ENCODE data around the gene ATP2B1. TPM values are rescaled to one million over a fixed set of nuclear protein-coding genes. Genes with fewer than 3 reads are reported as not detected.

Gene ATP2B1
- total and polyA plus RNA-seq, 5 experiments from 2014 or later: 16.3 to 52.5 (median 30.9) TPM

DNA sequence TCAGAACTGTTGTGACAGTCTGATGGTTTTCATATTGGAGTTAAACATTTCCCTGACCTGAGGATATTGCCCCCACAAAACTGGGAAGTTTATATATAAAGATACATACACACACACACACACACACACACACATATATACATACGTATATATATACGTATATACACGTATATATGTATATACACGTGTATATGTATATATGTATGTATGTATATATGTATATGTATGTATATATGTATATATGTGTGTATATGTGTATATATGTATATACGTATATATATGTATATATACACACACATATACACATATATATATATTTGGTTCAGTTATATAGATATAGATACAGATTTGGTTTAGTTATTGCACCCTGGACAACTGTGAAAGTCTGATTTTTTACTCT is 65.7 kb downstream of the ATP2B1 start:
- no peak for ATAC-seq
- Mint-ChIP-seq H3K27ac (no peak overlapping the region), H3K27me3 (no peaks in the 10 kb centered on the region), H3K36me3 (peaks cover 9 to 44% (median 10%) of the 10 kb centered on the region in 3 donors), H3K9me3 (no peaks in the 10 kb centered on the region), H3K4me1 (peaks cover 23 to 40% (median 38%) of the 10 kb centered on the region in 4 donors), H3K4me3 (no peak overlapping the region)
- POLR2A ChIA-PET: no interaction called here
- DNase-seq: no peak

DNA sequence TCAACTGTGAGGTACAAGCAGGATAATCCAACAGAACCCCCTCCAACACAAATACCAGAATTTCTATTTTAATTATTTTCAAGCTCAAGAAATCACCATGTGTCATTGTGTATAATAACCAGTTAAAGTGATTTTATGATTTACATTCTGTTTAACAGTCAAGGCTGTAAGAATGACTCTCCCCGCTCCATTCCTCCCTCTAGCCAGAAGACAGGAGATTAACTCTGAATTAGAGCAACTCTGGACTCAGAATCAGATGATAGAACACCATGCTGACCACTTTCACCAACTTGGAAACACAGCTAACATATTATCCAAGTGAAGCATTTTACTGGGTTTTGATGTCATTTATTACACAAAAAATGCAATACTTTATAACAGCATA is 71.9 kb downstream of the ATP2B1 start:
- Mint-ChIP-seq H3K27me3 (no peaks in the 10 kb centered on the region), H3K36me3 (peaks cover 6 to 53% (median 24%) of the 10 kb centered on the region in 3 donors), H3K4me1 (peaks cover 5 to 7% (median 6%) of the 10 kb centered on the region in 4 donors), H3K27ac (peak overlapping the region in 3 of 10 donors; percentile 13 to 23 (median 14)), H3K9me3 (no peaks in the 10 kb centered on the region), H3K4me3 (no peak overlapping the region)
- POLR2A ChIA-PET: no interaction called here
- DNase-seq (no peak), ATAC-seq (no peak)

DNA sequence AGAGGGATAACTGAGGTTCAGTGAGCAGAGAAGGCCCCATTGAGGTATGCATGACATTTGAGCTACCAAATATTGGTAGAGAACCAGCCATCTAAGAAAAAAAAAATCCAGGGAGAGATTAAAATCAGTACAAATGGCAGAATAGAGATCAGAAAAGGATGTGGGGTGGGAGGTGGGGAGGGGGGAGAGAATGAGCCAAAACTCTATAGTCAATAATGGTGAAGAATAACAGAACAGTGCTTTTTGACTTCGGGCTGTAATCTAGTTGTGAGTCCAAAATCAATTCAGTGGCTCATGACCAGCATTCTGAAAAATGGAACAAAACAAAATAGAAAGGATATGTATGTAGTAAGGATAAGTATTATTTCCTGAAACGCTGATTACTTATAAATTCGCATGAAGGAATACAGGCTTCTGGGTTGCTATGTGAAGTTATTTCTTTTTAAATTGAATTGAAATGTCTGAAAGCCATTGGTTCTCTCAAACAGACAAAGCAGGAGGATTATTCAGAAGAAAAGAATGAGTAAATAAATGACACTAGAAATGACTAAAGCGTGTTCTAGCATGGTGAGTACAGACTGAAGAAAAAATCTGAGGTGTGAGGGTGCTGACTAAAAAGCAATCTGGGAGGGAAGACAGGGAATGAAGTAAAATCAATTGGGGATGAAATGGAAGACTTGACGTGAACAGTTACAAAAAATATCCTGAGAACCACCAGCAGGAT is 72.4 kb downstream of the ATP2B1 start:
- Mint-ChIP-seq H3K36me3 (peaks cover 8 to 54% (median 26%) of the 10 kb centered on the region in 3 donors), H3K9me3 (no peaks in the 10 kb centered on the region), H3K27ac (peak overlapping the region in 2 of 10 donors; percentile 14 to 21), H3K4me3 (no peak overlapping the region), H3K4me1 (peaks cover 5 to 7% (median 6%) of the 10 kb centered on the region in 4 donors), H3K27me3 (no peaks in the 10 kb centered on the region)
- no peak for DNase-seq
- no peak for ATAC-seq
- POLR2A ChIA-PET: no interaction called here

DNA sequence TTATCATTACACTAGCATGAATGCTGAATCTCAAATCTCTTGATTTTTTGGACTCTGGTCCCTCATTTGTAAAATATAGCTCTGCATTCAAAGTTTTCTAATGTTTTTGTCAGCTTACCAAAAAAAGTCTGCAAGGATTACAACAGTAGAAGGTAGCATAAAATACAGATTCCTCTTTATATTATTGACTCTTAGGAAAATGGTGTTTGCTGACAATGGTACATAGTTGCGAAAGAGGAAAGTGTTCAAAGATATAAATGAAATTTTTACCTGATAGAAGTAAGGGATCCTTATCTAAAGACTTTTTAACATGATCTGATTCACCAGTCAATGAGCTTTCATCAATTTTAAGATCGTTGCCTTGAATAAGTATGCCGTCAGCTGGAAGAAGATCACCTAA is 74.1 kb downstream of the ATP2B1 start:
- no peak for ATAC-seq
- Mint-ChIP-seq H3K4me3 (no peak overlapping the region), H3K27me3 (no peaks in the 10 kb centered on the region), H3K27ac (no peak overlapping the region), H3K4me1 (peaks cover 5 to 7% (median 6%) of the 10 kb centered on the region in 4 donors), H3K36me3 (peaks cover 4 to 56% (median 34%) of the 10 kb centered on the region in 3 donors), H3K9me3 (no peaks in the 10 kb centered on the region)
- POLR2A ChIA-PET: no interaction called here
- no peak for DNase-seq

DNA sequence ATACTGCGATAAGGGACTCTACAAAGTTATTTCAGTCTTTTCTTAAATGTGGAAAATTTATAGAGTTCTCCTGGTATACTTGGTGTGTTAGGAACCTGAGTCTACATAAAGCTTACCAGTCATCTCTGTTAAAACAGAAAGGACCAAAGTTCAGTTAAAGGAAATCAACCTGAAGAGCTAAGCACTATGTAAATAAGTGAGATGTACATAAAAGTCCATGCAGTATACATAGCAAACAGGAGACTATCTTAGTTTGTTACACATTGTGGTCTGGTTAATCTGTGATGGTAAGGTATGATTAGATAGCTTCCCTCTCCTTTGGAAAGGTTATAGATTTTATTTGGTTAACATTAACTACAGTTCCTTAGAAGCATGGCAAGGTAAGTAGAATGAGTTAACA is 75.9 kb downstream of the ATP2B1 start:
- DNase-seq (no peak), ATAC-seq (no peak)
- Mint-ChIP-seq H3K4me1 (peaks cover 3 to 7% (median 6%) of the 10 kb centered on the region in 4 donors), H3K9me3 (no peaks in the 10 kb centered on the region), H3K4me3 (no peak overlapping the region), H3K36me3 (peaks cover 9 to 73% (median 46%) of the 10 kb centered on the region in 3 donors), H3K27me3 (no peaks in the 10 kb centered on the region), H3K27ac (no peak overlapping the region)
- POLR2A ChIA-PET: no interaction called here

DNA sequence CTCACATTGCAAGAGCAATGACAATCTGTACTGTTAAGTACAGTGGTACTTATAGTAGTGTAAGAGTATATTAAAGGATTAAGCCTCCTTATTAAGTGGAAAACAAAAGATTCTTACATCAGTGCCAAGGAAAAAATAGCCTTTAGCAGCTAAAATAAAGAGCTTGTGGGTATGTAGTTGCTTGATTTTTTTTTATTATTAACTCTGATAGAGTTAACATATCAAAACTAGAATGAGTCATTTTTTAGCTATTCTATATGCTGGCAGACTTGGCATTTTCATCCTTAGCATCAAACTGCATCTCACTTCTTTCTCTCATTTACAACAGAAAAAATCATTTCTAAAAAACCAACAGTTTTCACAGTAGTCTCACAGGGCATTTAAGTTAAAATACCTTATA is 86.5 kb downstream of the ATP2B1 start:
- H3K36me3 Mint-ChIP-seq: peaks cover 8 to 82% (median 42%) of the 10 kb centered on the region in 3 donors
- no peaks in the 10 kb centered on the region for H3K9me3 Mint-ChIP-seq
- H3K4me1 Mint-ChIP-seq: peaks cover 0 to 7% (median 3%) of the 10 kb centered on the region in 4 donors
- ATAC-seq (no peak), DNase-seq (no peak)
- H3K27me3 Mint-ChIP-seq: no peaks in the 10 kb centered on the region
- POLR2A ChIA-PET: no interaction called here
- H3K27ac Mint-ChIP-seq: no peak overlapping the region
- no peak overlapping the region for H3K4me3 Mint-ChIP-seq

DNA sequence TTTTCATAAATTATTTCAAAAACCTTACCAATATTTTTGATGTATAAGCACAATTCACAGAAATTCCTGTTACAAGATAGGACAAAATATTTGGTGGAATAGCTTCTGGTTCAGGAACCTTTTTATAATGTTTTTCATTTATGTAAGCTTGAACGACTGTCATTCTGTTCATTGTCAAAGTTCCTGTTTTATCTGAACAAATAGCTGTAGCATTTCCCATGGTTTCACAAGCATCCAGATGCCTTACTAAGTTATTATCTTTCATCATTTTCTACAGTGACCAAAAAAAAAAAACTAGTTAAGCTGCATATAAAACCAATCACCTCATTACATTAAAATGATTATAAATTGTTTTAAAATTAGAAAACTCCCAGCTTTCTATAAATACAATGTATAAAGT is 87.1 kb downstream of the ATP2B1 start:
- no peak for ATAC-seq
- DNase-seq: no peak
- Mint-ChIP-seq H3K27me3 (no peaks in the 10 kb centered on the region), H3K36me3 (peaks cover 8 to 84% (median 48%) of the 10 kb centered on the region in 3 donors), H3K27ac (no peak overlapping the region), H3K4me1 (peaks cover 0 to 7% (median 3%) of the 10 kb centered on the region in 4 donors), H3K9me3 (no peaks in the 10 kb centered on the region), H3K4me3 (no peak overlapping the region)
- POLR2A ChIA-PET: no interaction called here

DNA sequence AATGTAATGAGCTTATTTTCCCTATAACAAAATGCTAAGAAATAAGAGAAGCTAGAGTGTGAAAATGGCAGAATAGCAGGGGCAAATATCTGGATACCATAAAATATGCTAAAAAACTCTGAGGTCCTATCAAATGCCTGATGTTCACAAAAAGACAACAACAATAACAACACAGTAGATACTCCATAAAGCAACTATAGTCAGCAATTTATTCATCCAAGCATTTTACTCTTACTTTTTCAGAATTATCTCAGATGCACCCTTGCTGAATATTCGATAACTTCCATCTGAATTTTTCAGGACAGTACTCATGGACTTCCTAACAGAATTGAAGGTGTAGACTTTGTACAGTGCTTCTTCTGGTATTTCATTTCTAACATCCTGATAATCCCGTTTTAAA is 88.9 kb downstream of the ATP2B1 start:
- Mint-ChIP-seq H3K27me3 (no peaks in the 10 kb centered on the region), H3K9me3 (no peaks in the 10 kb centered on the region), H3K4me1 (peaks cover 0 to 7% (median 3%) of the 10 kb centered on the region in 4 donors), H3K4me3 (no peak overlapping the region), H3K27ac (no peak overlapping the region), H3K36me3 (peaks cover 16 to 81% (median 52%) of the 10 kb centered on the region in 3 donors)
- DNase-seq: no peak
- POLR2A ChIA-PET: interaction anchor here (0.7 kb wide), 2 partner anchors 94 to 330 kb away, joined by 6 to 9 read pairs; no protein-coding TSS in a partner anchor
- no peak for ATAC-seq

DNA sequence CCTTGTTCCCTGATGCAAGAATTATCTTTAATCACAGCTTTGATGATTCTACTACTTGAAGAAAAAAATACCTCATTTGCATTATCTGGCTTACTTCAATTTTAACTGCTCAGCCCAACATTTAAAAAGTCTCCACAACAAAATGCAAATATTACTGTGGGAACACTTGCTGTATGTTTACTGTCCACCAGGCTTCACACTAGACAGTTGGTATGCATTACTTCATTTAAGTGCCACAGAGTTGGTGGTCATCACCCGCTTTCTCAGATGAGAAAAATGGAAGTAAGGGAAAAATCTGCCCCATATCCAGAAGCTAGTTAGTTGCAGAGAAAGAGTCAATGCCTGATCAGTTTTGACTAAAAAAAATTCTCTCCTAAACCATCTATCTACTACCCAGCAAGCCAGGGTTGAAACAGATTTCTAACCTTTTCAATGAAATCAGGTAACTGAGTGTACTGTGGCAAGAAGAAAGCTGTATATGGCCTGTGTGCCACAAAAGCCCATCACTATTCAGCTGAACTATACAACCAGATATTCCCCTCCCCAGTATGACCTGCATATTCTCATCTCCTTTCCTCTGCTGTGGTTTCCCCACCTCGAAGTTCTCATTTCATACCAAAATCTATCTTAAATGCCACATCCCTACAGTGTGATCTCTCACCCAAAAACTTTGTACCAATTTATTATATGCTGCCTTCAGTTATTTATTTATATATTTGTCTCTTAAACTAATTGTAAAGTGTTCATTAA is 90.3 kb downstream of the ATP2B1 start:
- ATAC-seq: no peak
- DNase-seq: no peak
- Mint-ChIP-seq H3K36me3 (peaks cover 12 to 77% (median 57%) of the 10 kb centered on the region in 3 donors), H3K27me3 (no peaks in the 10 kb centered on the region), H3K9me3 (no peaks in the 10 kb centered on the region), H3K4me3 (no peak overlapping the region), H3K4me1 (peaks cover 0 to 6% (median 3%) of the 10 kb centered on the region in 4 donors), H3K27ac (peak overlapping the region in 4 of 10 donors; percentile 8 to 53 (median 15))
- POLR2A ChIA-PET: interaction anchor here (1.0 kb wide), 1 partner anchor 91 kb away, joined by 4 read pairs; the partner anchor contains the start of gene ATP2B1

DNA sequence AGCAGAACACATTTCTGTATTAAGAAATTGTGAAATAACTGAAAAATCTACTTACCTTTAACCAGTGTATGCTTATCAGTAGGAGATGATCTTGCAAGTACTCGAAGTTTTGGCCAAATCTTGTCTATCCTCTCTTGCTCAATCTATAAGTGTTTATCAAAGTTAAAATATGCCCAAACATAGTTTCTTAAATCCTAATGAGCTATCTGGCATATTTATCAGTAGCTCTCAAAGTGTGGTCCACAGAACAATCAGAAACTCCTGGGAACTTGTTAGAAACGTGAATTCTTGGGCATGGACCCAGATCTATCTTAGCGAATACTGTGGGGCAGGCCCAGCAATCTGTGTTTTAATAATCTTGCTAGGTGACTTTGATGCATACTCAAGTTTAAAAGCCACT is 98.3 kb downstream of the ATP2B1 start:
- Mint-ChIP-seq H3K27me3 (no peaks in the 10 kb centered on the region), H3K36me3 (peaks cover 19 to 85% (median 62%) of the 10 kb centered on the region in 3 donors)
- POLR2A ChIA-PET: no interaction called here

DNA sequence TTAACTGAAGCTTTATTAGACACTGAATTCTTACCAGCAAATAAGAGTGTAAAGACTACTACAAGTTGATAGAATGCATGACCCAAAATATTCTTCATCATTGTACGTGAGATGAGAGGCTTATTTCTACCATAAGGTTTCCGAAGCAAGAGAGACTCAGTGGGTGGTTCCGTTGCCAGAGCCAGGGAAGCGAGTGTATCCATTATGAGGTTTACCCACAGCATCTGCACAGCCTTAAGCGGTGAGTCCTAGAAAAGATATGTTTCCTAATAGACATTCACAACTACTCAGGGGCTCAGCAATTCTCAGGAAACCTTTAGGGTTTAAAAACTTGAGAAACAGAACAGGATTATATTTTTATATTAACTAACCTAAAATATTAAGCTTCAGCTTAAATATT is 105.0 kb downstream of the ATP2B1 start:
- no peaks in the 10 kb centered on the region for H3K9me3 Mint-ChIP-seq
- POLR2A ChIA-PET: no interaction called here
- no peak overlapping the region for H3K27ac Mint-ChIP-seq
- H3K4me3 Mint-ChIP-seq: no peak overlapping the region
- H3K4me1 Mint-ChIP-seq: peaks cover 5% of the 10 kb centered on the region in 4 donors
- ATAC-seq (no peak), DNase-seq (no peak)
- no peaks in the 10 kb centered on the region for H3K27me3 Mint-ChIP-seq
- peaks cover 0 to 85% (median 49%) of the 10 kb centered on the region in 3 donors for H3K36me3 Mint-ChIP-seq

More for the DNA sequence above, 98.3 kb downstream of the ATP2B1 start:
- Mint-ChIP-seq H3K4me3 (no peak overlapping the region), H3K9me3 (no peaks in the 10 kb centered on the region), H3K27ac (peak overlapping the region in 1 of 10 donors; percentile 21), H3K4me1 (no peaks in the 10 kb centered on the region)
- no peak for DNase-seq
- ATAC-seq: no peak

DNA sequence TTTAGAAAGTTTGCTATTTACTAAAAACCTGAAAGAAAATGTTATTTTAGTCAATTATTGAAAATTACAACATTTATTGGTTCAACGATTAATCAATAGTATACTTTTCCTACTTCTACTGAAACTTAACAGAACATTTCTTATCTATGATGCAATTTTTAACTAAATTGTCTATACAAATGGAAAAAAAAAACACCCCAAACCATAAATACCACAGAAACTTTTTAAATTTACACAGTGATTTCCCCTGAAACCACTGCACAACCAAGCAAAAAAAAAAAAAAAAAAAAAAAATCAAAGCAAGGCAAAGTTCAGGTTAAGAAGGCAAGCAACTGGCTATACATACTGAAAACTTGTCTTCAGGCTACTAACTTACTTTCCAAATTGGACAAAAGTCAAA is 110.9 kb downstream of the ATP2B1 start:
- no peak for ATAC-seq
- DNase-seq: no peak
- H3K27me3 Mint-ChIP-seq: no peaks in the 10 kb centered on the region
- H3K4me1 Mint-ChIP-seq: peaks cover 7 to 14% (median 12%) of the 10 kb centered on the region in 4 donors
- peaks cover 7 to 67% (median 19%) of the 10 kb centered on the region in 3 donors for H3K36me3 Mint-ChIP-seq
- H3K4me3 Mint-ChIP-seq: no peak overlapping the region
- H3K9me3 Mint-ChIP-seq: no peaks in the 10 kb centered on the region
- POLR2A ChIA-PET: interaction anchor here (1.1 kb wide), 1 partner anchor 11 kb away, joined by 4 read pairs; no protein-coding TSS in a partner anchor
- peak overlapping the region in 1 of 10 donors; percentile 53 for H3K27ac Mint-ChIP-seq

DNA sequence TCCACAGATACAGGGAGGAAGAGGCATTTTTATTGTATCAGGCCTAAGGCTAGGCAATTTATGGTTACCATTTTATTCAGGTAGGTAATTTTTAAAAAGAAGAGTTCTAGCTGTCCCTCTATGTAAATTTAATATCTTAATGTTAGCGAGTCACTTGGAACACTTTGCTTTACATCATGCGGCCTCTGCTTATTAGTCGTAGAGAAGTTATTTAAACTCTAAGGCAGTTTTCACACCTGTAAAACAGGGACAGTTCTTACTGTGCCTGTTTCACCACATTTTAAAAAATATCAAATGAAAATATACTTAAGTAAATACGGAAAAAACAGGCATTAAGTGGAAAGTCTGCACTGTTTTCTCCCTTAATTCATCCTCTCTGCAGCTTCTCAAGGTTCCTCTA is 111.4 kb downstream of the ATP2B1 start:
- POLR2A ChIA-PET: interaction anchor here (1.1 kb wide), 1 partner anchor 11 kb away, joined by 4 read pairs; no protein-coding TSS in a partner anchor
- no peak overlapping the region for H3K4me3 Mint-ChIP-seq
- DNase-seq (no peak), ATAC-seq (no peak)
- no peaks in the 10 kb centered on the region for H3K27me3 Mint-ChIP-seq
- H3K9me3 Mint-ChIP-seq: no peaks in the 10 kb centered on the region
- peaks cover 7 to 14% (median 12%) of the 10 kb centered on the region in 4 donors for H3K4me1 Mint-ChIP-seq
- peaks cover 7 to 66% (median 15%) of the 10 kb centered on the region in 3 donors for H3K36me3 Mint-ChIP-seq
- H3K27ac Mint-ChIP-seq: peak overlapping the region in 2 of 10 donors; percentile 25 to 77
